Left lung (tissue), 10 donors: ENCODE measurements around the gene RAB31. TPM values are rescaled to one million over a fixed set of nuclear protein-coding genes. Genes with fewer than 3 reads are reported as not detected.

Experiments used
- ATAC-seq: fragments of 200-7000 bp; cut with Tn5 transposase; one replicate; pipeline ENCODE4 v1.9.1; 2020; ENCODE audit warnings: moderate library complexity
- DNase-seq, 4 donors: peaks; one replicate each; pipeline ENCODE4 v3.0.0-alpha.2; 2013 to 2020
- H3K27ac ChIP-seq, 2 donors: fragments of 200-600 bp; sonication (generic) in 1 of 2; one replicate each; pipeline versions ENCODE4 v1.5.0 to v1.8.0; 2020 to 2021
- H3K27me3 ChIP-seq, 2 donors: fragments of 200-600 bp; sonication (generic) in 1 of 2; one replicate each; pipeline versions ENCODE4 v1.5.0 to v1.8.0; 2020 to 2021
- H3K36me3 ChIP-seq, 2 donors: fragments of 200-600 bp; sonication (generic) in 1 of 2; one replicate each; pipeline versions ENCODE4 v1.5.0 to v1.8.0; 2020 to 2021
- H3K4me1 ChIP-seq, 2 donors: fragments of 200-600 bp; one replicate each; pipeline ENCODE4 v1.8.0; 2021
- H3K4me3 ChIP-seq, 2 donors: fragments of 200-600 bp; sonication (generic) in 1 of 2; one replicate each; pipeline versions ENCODE4 v1.5.0 to v1.8.0; 2020 to 2021; ENCODE audit warnings: mild to moderate bottlenecking in 1 of 2
- H3K9me3 ChIP-seq, 2 donors: fragments of 200-600 bp; sonication (generic) in 1 of 2; one replicate each; pipeline versions ENCODE4 v1.5.0 to v1.8.0; 2020 to 2021
- intact Hi-C, 2 donors: fragments of 100-400 bp; cut with DNase I; formaldehyde crosslinking; loops; one replicate each; pipeline versions ENCODE4 v1.11.2 to v1.14.2; 2022
- polyA plus RNA-seq, 6 donors: library from polyadenylated mRNA; unstranded; fragments of 120-200 nt; gene quantifications; one replicate each; pipeline ENCODE4 v1.2.1, GENCODE V29; 2013; ENCODE audit not compliant: insufficient read length in 6 of 6
- total RNA-seq, 2 donors: library from RNA; stranded (reverse); fragmentation: NEBNext Ultra II Directional; extraction: Animal tissue kit (Norgen Biotek cat#: 25700); gene quantifications; one replicate each; pipeline ENCODE4 v1.2.1, GENCODE V29; 2021
- TF ChIP-seq, protein P1 (sequence below), 2 donors: fragments of 200-600 bp; sonication (generic) in 1 of 2; IDR thresholded peaks; one replicate each; pipeline versions ENCODE4 v1.5.0 to v1.8.0; 2021; ENCODE audit warnings: antibody characterized with exemption in 2 of 2
- donor health status: DM: no; HTN: yes; CAD: no.
- donor health status: DM: no; HTN: no; CAD: no.

The RAB31 gene
- total and polyA plus RNA-seq, 8 donors: 30.3 to 135 (median 37.3) TPM

- Histone ChIP-seq H3K27me3 (no peaks in the 10 kb centered on the region), H3K4me1 (peaks cover 3 to 87% of the 10 kb centered on the region in 2 donors), H3K27ac (peak overlapping the region in 1 of 2 donors; percentile 66), H3K36me3 (no peaks in the 10 kb centered on the region), H3K9me3 (no peaks in the 10 kb centered on the region), H3K4me3 (no peak overlapping the region)
- no peak for DNase-seq
- peak; percentile 8 for ATAC-seq
- intact Hi-C loops: no loop called here
- TF ChIP-seq, protein P1, sequence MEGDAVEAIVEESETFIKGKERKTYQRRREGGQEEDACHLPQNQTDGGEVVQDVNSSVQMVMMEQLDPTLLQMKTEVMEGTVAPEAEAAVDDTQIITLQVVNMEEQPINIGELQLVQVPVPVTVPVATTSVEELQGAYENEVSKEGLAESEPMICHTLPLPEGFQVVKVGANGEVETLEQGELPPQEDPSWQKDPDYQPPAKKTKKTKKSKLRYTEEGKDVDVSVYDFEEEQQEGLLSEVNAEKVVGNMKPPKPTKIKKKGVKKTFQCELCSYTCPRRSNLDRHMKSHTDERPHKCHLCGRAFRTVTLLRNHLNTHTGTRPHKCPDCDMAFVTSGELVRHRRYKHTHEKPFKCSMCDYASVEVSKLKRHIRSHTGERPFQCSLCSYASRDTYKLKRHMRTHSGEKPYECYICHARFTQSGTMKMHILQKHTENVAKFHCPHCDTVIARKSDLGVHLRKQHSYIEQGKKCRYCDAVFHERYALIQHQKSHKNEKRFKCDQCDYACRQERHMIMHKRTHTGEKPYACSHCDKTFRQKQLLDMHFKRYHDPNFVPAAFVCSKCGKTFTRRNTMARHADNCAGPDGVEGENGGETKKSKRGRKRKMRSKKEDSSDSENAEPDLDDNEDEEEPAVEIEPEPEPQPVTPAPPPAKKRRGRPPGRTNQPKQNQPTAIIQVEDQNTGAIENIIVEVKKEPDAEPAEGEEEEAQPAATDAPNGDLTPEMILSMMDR (IDR thresholded peaks at IDR 0.05): no peak
Measured at GRCh38 chr18:9758624-9759075, 50.5 kb downstream of the RAB31 start.

DNA sequence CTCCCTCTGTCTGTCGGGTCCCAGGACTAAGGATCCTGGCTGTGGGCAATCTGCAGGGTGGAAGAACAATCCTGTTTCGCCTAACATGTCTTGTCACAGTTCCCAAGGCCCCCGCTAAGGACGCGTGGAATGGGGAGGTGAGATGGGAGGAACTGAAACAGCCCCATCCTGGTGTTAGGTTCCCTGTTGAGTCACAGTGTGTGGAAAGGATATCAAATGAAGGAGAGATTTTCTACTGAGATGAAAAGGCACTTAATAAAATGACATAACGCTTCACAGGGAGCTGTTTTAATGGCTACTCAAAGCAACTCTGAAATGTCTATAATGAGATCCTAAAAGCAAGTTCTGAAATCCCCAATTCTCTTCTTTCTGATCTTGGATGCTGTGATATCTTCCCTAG, 52.5 kb downstream of the RAB31 start:
- no peak overlapping the region for H3K4me3 ChIP-seq
- H3K36me3 ChIP-seq: no peaks in the 10 kb centered on the region
- H3K27ac ChIP-seq: peak overlapping the region in 1 of 2 donors; percentile 79
- intact Hi-C loops: no loop called here
- peaks cover 3 to 78% of the 10 kb centered on the region in 2 donors for H3K4me1 ChIP-seq
- H3K27me3 ChIP-seq: no peaks in the 10 kb centered on the region
- TF ChIP-seq, protein P1 (IDR thresholded peaks at IDR 0.05): no peak
- ATAC-seq (no peak), DNase-seq (no peak)
- no peaks in the 10 kb centered on the region for H3K9me3 ChIP-seq

DNA sequence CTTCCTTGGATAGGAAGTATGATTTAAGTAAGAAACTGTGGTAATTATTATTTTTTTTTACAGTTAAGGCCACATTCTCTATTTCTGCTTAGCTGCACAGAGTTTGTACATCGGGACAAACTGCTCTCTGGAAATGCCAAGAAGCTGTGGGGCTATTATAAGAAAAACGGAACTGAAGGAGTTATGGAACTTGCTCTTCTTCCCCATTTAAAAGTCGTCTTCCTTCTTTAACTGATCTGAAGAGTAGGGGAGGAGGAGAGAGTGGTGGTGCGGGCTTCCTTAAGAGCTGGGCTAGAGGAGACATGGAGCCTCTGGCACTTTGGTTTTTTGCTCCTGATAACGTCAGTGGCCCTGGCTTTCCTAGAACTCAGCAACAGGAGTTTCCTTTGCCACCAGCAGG, 54.4 kb downstream of the RAB31 start:
- H3K9me3 ChIP-seq: no peaks in the 10 kb centered on the region
- intact Hi-C loops: no loop called here
- H3K4me1 ChIP-seq: peaks cover 3 to 71% of the 10 kb centered on the region in 2 donors
- H3K27me3 ChIP-seq: no peaks in the 10 kb centered on the region
- DNase-seq (peak in 1 of 4 donors; percentile 46), ATAC-seq (peak; percentile 39)
- no peak overlapping the region for H3K4me3 ChIP-seq
- H3K27ac ChIP-seq: peak overlapping the region in 1 of 2 donors; percentile 79
- H3K36me3 ChIP-seq: no peaks in the 10 kb centered on the region
- TF ChIP-seq, protein P1 (IDR thresholded peaks at IDR 0.05): no peak

- Histone ChIP-seq H3K36me3 (no peaks in the 10 kb centered on the region), H3K27ac (peak overlapping the region in 1 of 2 donors; percentile 79), H3K4me1 (peaks cover 2 to 65% of the 10 kb centered on the region in 2 donors), H3K9me3 (no peaks in the 10 kb centered on the region), H3K4me3 (no peak overlapping the region), H3K27me3 (no peaks in the 10 kb centered on the region)
- intact Hi-C loops: no loop called here
- no peak for ATAC-seq
- TF ChIP-seq, protein P1 (IDR thresholded peaks at IDR 0.05): no peak
- no peak for DNase-seq
Measured at GRCh38 chr18:9763157-9763556, 55.1 kb downstream of the RAB31 start.

- peak in 1 of 4 donors; percentile 17 for DNase-seq
- TF ChIP-seq, protein P1 (IDR thresholded peaks at IDR 0.05): no peak
Measured at GRCh38 chr18:9764011-9764481, 55.9 kb downstream of the RAB31 start.

More at GRCh38 chr18:9764011-9764481, 55.9 kb downstream of the RAB31 start:
- Histone ChIP-seq H3K9me3 (no peaks in the 10 kb centered on the region), H3K27ac (no peak overlapping the region), H3K4me1 (peaks cover 0 to 57% of the 10 kb centered on the region in 2 donors), H3K4me3 (no peak overlapping the region), H3K36me3 (no peaks in the 10 kb centered on the region), H3K27me3 (no peaks in the 10 kb centered on the region)
- ATAC-seq: no peak
- intact Hi-C loops: no loop called here
